Adipocyte (in vitro differentiated cells): ENCODE results near the gene CD22.
A peak's percentile ranks its signal among the peaks of the same experiment; 100 is the strongest.
"Not testable (repeated sequence)": the region's sequence is repeated elsewhere in the genome, so short reads cannot be mapped to it uniquely, and the experiment has no call there.

Experiments
- DNase-seq: peaks from one replicate; pipeline ENCODE4 v3.0.0-alpha.2; 2015; ENCODE audit warnings: low read depth
- H3K27me3 ChIP-seq: replicated peaks from 2 replicates; pipeline ENCODE4 v1.7.0; 2013; ENCODE audit warnings: mild to moderate bottlenecking, low read length, moderate library complexity; ENCODE audit not compliant: control insufficient read depth, insufficient read depth
- H3K36me3 ChIP-seq: 2 replicates; pipeline ENCODE4 v1.7.0; 2013; ENCODE audit warnings: low read length, mild to moderate bottlenecking, moderate library complexity; ENCODE audit not compliant: control insufficient read depth, insufficient read depth, severe bottlenecking
- H3K4me1 ChIP-seq: 2 replicates; pipeline ENCODE4 v1.7.0; 2013; ENCODE audit warnings: mild to moderate bottlenecking, low read length, moderate library complexity; ENCODE audit not compliant: control insufficient read depth, insufficient read depth
- H3K4me3 ChIP-seq: 2 replicates; pipeline ENCODE4 v1.7.0; 2013; ENCODE audit warnings: mild to moderate bottlenecking, low read length, moderate library complexity
- H3K9ac ChIP-seq: 2 replicates; pipeline ENCODE4 v1.7.0; 2013; ENCODE audit warnings: mild to moderate bottlenecking, low read length, moderate library complexity
- H3K9me3 ChIP-seq: 2 replicates; pipeline ENCODE4 v1.7.0; 2013; ENCODE audit warnings: mild to moderate bottlenecking, low read length, moderate library complexity; ENCODE audit not compliant: control insufficient read depth

CD22 gene

DNA sequence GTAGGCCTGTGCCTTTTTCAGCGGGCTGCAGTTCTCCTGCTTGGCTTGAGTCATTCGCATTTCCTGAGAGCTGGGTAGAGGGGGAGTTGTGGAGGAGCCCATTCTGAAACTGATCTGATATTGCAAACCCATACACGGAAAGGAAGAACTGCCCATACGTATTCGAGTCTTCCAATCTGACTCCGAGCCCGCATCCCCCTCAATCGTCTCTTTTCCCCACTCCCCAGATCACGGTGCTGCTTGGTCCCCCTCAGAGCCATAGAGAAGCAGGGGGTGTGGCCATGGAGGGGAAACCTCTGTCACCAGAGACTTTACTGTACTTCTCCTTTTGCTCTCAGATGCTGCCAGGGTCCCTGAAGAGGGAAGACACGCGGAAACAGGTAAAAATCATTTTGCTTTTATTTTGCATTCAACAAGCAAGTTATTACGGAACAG lies at the start of gene CD22:
Gene CD22 (plus strand): TSS at position 337 of the 435 bp plus-strand sequence. CDS start 2,854 bp downstream, outside the sequence.
- Histone ChIP-seq H3K4me1 (no peaks in the 10 kb centered on the region), H3K9me3 (no peaks in the 10 kb centered on the region), H3K9ac (no peak within 1 kb of the TSS), H3K4me3 (no peak within 1 kb of the TSS), H3K27me3 (peaks cover 21% of the 10 kb centered on the region), H3K36me3 (no peaks in the 10 kb centered on the region)
- no peak for DNase-seq

DNA sequence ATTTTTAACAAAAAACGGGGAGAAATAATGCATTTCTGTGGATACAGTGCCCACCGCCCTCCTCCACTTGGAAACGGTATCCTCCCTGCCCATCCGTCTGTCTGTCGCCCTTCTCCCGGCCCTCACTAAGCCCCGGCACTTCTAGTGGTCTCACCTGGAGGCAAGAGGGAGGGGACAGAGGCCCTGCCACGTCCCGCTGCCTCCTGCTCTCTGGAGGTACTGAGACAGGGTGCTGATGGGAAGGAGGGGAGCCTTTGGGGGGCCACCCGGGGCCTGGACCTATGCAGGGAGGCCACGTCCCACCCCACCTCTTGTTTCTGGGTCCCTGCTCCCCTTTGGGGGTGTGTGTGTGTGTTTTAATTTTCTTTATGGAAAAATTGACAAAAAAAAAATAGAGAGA lies 49.6 kb upstream of the CD22 start:
- no peak for DNase-seq
- Histone ChIP-seq H3K4me3 (no peak overlapping the region), H3K9ac (no peak overlapping the region), H3K27me3 (peaks cover 16% of the 10 kb centered on the region), H3K36me3 (peaks cover 29% of the 10 kb centered on the region), H3K4me1 (peaks cover 22% of the 10 kb centered on the region), H3K9me3 (no peaks in the 10 kb centered on the region)

DNA sequence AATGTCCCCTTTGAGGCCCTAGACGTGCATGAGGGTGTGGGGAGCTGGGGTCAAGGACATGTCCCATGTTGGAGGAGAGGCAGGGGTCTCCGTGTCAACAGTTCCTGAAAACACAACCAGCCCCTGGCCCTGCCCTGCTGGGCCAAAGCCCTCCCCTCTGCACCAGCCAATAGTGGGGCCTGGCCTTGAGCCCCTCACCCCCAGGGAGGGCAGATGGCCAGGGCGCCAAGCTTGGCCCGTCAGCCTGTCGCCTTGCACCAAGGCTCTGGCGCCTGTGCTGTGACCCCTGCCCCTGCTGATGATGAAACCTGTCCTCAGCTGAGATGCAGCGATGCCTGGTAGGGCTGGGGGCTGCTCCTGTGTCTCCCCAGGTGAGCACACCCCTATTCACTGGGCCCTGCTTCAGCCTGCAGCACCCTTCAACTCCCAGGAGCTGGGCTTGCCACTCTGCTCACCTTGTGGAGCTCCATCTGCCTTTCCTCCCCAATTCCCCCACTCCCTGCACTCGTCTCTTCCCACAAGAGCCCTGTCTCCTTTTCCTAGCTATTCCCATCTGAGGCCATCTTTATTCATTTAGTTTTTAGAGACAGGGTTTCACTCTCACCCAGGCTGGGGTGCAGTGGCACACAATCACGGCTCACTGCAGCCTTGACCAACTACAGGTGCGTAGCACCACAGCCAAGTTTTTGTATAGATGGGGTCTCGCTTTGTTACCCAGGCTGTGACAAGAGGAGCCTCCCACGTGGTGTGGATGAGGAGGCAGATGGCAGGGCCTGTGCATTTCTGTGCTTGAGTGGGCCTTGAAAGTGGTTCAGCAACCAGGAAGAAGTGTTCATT lies 48.8 kb upstream of the CD22 start:
- no peaks in the 10 kb centered on the region for H3K9me3 ChIP-seq
- no peak for DNase-seq
- no peak overlapping the region for H3K9ac ChIP-seq
- H3K4me1 ChIP-seq = peaks cover 29% of the 10 kb centered on the region
- H3K27me3 ChIP-seq = peaks cover 16% of the 10 kb centered on the region
- H3K36me3 ChIP-seq = peaks cover 24% of the 10 kb centered on the region
- no peak overlapping the region for H3K4me3 ChIP-seq

DNA sequence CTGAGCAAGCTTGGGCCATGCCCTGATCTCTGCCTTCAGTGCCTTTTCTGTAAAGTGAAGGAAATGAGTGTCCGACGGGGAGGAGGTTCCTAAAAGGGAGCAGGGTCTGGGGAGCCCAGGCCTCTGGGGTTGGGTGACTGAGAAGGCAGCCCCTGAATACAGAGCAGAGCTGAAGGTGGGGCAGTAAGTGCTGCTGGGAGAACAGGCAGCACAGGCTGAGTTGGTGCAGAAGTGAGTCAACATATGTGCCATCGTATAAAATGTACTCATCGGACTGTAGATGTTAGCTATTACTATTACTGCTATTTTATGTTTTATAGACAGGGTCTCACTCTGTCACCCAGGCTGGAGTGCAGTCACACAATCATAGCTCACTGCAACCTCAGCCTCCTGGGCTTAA lies 47.7 kb upstream of the CD22 start:
- H3K36me3 ChIP-seq = peaks cover 14% of the 10 kb centered on the region
- H3K4me3 ChIP-seq = no peak overlapping the region
- no peak overlapping the region for H3K9ac ChIP-seq
- no peak for DNase-seq
- no peaks in the 10 kb centered on the region for H3K9me3 ChIP-seq
- peaks cover 32% of the 10 kb centered on the region for H3K4me1 ChIP-seq
- peaks cover 16% of the 10 kb centered on the region for H3K27me3 ChIP-seq

DNA sequence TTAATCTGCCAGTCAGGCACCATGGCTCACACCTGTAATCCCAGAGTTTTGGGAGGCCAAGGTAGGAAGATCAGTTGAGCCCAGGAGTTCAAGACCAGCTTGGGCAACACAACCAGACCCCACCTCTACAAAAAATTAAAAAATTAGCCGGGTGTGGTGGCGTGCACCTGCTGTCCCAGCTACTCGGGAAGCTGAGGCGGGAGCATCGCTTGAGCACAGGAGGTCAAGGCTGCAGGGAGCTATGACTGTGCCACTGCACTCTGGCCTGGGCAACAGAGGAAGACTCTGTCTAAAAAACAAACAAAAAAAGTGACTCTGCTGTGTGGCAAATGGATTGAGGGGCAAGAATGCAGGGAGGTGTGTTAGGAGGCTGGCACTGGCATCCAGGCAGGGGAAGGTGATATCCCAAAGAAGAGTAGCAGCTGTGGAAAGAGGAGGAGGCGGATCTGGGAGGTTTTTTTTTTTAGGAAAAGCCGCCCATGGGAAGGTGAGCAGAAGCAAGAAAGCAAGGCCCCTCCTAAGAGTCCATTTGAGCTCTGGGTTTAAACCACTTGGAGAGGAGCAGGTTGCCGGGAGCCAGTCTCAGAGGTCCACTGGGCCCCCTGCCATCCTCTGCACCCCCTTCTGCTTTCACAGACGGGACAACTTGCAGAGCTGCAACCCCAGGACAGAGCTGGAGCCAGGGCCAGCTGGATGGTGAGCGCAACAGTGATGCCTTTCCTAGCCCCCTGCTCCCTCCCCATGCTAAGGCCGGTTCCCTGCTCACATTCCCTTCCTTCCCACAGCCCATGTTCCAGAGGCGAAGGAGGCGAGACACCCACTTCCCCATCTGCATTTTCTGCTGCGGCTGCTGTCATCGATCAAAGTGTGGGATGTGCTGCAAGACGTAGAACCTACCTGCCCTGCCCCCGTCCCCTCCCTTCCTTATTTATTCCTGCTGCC lies 44.6 kb upstream of the CD22 start:
- H3K36me3 ChIP-seq = peaks cover under 1% of the 10 kb centered on the region
- peaks cover 31% of the 10 kb centered on the region for H3K4me1 ChIP-seq
- peaks cover 22% of the 10 kb centered on the region for H3K27me3 ChIP-seq
- H3K9me3 ChIP-seq = no peaks in the 10 kb centered on the region
- H3K9ac ChIP-seq = peak overlapping the region; percentile 26
- DNase-seq = no peak
- H3K4me3 ChIP-seq = no peak overlapping the region

DNA sequence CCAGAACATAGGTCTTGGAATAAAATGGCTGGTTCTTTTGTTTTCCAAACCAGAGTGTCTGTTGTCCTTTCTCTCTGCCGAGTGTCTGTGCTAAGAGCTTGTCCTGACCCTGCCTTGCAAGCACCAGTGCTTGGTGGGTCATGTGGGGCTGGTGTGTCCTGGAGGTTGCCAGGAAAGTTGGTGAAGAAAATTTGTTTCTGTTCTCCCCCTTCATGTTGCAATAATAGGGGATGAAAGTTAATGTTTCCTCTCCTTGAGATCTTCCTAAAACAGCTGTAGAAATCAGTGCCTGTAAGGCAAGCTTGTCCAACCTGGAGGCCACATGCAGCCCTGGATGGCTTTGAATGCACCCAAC lies 43.9 kb upstream of the CD22 start:
- Histone ChIP-seq H3K4me3 (no peak overlapping the region), H3K27me3 (peaks cover 22% of the 10 kb centered on the region), H3K9me3 (no peaks in the 10 kb centered on the region), H3K36me3 (no peaks in the 10 kb centered on the region), H3K9ac (peak overlapping the region; percentile 26), H3K4me1 (peaks cover 25% of the 10 kb centered on the region)
- DNase-seq = no peak

DNA sequence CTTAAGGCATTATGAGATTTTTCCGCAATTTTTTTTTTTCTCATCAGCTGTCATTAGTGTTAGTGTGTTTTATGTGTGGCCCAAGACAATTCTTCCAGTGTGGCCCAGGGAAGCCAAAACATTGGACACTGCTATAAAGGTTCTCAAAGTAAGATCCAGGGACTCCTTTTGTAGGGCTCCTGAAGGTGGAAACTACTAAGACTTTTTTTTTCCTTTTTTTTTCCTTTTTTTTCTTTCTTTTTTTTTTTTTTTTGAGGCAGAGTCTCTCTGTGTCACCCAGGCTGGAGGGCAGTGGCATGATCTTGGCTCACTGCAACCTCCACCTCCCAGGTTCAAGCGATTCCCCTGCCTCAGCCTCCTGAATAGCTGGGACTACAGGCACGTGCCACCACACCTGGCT lies 43.5 kb upstream of the CD22 start:
- Histone ChIP-seq H3K4me1 (peaks cover 21% of the 10 kb centered on the region), H3K27me3 (peaks cover 25% of the 10 kb centered on the region)
- not testable (repeated sequence) for H3K36me3 ChIP-seq, H3K4me3 ChIP-seq, H3K9ac ChIP-seq, DNase-seq, H3K9me3 ChIP-seq

DNA sequence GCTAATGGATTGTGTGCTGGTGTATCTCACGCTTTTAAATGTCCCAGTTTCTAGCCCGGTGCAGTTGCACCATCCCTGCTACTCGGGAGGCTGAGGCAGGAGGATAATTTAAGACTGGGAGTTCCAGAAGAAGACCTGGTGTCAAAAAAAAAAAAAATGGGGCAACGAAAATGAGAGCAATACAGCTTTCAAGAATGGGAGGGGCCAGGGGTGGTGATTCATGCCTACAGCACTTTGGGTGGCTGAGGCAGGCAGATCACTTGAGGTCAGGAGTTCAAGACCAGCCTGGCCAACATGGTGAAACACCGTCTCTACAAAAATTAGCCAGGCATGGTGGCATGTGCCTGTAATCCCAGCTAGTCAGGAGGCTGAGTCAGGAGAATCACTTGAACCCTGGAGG lies 42.9 kb upstream of the CD22 start:
- not testable (repeated sequence) for DNase-seq, H3K36me3 ChIP-seq, H3K9ac ChIP-seq, H3K4me3 ChIP-seq, H3K9me3 ChIP-seq
- Histone ChIP-seq H3K27me3 (peaks cover 27% of the 10 kb centered on the region), H3K4me1 (peaks cover 14% of the 10 kb centered on the region)

DNA sequence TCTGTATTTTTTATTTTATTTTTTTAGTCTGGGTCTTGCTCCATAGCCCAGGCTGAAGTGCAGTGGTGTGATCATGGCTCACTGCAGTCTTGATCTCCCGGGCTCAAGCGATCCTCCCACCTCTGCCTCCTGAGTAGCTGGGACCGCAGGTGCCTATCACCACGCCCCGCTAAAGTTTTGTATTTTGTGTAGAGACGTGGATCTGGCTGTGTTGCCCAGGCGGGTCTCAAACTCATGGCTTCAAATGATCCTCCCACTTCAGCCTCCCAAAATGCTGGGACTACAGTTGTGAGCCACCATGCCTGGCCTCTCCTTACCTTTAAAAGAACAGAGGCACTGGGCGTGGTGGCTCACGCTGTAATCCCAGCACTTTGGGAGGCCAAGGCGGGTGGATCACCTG lies 41.3 kb upstream of the CD22 start:
- Histone ChIP-seq H3K4me3 (no peak overlapping the region), H3K36me3 (no peaks in the 10 kb centered on the region), H3K27me3 (peaks cover 25% of the 10 kb centered on the region), H3K4me1 (peaks cover 12% of the 10 kb centered on the region), H3K9me3 (no peaks in the 10 kb centered on the region), H3K9ac (no peak overlapping the region)
- DNase-seq = no peak

DNA sequence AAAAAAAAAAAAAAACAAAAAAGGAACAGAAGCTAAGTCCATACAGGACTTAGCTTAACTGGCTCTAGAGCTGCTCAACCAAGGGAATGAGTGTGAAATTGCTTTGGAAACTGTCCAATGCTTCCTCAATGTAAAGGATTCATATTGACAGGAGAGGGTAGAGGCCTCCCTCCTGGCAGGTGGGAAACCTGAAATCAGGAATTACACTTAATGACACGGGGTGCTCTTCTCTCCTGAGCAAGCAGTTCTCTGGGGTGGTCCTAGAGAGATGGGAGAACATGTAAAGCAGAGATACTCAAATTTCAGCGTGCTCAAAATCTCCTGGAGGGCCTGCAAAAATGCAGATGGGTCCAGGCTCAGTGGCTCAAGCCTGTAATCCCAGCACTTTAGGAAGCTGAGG lies 40.7 kb upstream of the CD22 start:
- H3K4me3 ChIP-seq = no peak overlapping the region
- peaks cover 27% of the 10 kb centered on the region for H3K27me3 ChIP-seq
- no peaks in the 10 kb centered on the region for H3K36me3 ChIP-seq
- no peak for DNase-seq
- peaks cover 12% of the 10 kb centered on the region for H3K4me1 ChIP-seq
- H3K9ac ChIP-seq = no peak overlapping the region
- no peaks in the 10 kb centered on the region for H3K9me3 ChIP-seq

DNA sequence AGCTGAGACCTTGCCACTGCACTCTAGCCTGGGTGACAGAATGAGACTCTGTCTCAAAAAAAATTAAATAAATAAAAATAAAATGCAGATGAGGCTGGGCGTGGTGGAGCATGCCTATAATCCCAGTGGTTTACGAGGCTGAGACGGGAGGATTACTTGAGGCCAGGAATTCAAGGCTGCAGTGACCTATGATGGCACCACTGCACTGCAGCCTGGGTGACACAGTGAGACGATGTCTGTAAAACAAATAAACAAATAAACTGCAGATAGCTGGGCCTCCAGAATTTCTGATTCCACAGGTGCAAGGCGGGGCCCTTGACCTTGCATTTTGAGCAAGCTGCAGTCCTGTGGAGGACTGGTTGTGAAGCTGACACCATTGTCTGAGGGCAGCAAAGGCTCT lies 40.1 kb upstream of the CD22 start:
- peaks cover 30% of the 10 kb centered on the region for H3K27me3 ChIP-seq
- no peak overlapping the region for H3K4me3 ChIP-seq

More for the DNA sequence above, 40.1 kb upstream of the CD22 start:
- no peak for DNase-seq
- no peak overlapping the region for H3K9ac ChIP-seq
- H3K36me3 ChIP-seq = no peaks in the 10 kb centered on the region
- no peaks in the 10 kb centered on the region for H3K9me3 ChIP-seq
- peaks cover 12% of the 10 kb centered on the region for H3K4me1 ChIP-seq
